K562 (cell line): ENCODE results near the gene CMAS.

ENCODE experiments used
- ESRRA ChIP-seq: fragments of 450-650 bp; IDR thresholded peaks from 2 replicates; pipeline ENCODE4 v1.6.1; 2014; ENCODE audit warnings: low read depth, mild to moderate bottlenecking, moderate library complexity, borderline replicate concordance
- FOXP4 ChIP-seq: sonication (generic); formaldehyde crosslinking; IDR thresholded peaks from 2 replicates; pipeline ENCODE4 v1.8.0; 2022; ENCODE audit warnings: mild to moderate bottlenecking, missing genetic modification reagents, borderline replicate concordance
- GTF2F1 ChIP-seq: IDR thresholded peaks from 2 replicates; pipeline ENCODE4 v1.6.1; 2011; ENCODE audit warnings: low read depth, low read length, improper control_type of control experiment
- NR2C2 ChIP-seq, 2 experiments: fragments of 200-800 bp in 1 of 2; sonication (Bioruptor generic) in 1 of 2; sonication (generic) in 1 of 2; formaldehyde crosslinking in 1 of 2; IDR thresholded peaks; 2 replicates each; pipeline versions ENCODE4 v1.6.1 to v1.8.0; 2016 to 2022; ENCODE audit warnings: mild to moderate bottlenecking in 1 of 2, missing compliant biosample characterization in 1 of 2, missing genetic modification characterization in 1 of 2, missing genetic modification reagents in 1 of 2
- POLR2A ChIP-seq: fragments of 450-650 bp; conservative IDR thresholded peaks from 2 replicates; pipeline ENCODE4 v1.6.1; 2016
- RBFOX2 ChIP-seq: fragments of 200-400 bp; formaldehyde crosslinking; IDR thresholded peaks from 2 replicates; pipeline ENCODE4 v1.6.1; 2017; ENCODE audit warnings: low read depth, mild to moderate bottlenecking, low read length, moderate library complexity
- SETDB1 ChIP-seq: IDR thresholded peaks from one replicate; pipeline ENCODE4 v1.6.1; 2012; ENCODE audit warnings: low read length, control low read depth, inconsistent platforms
- SMAD1 ChIP-seq: fragments of 150-350 bp; IDR thresholded peaks from 2 replicates; pipeline ENCODE4 v1.6.1; 2014; ENCODE audit warnings: low read length, low read depth; ENCODE audit not compliant: partially characterized antibody
- TF ChIP-seq, protein P1 (sequence below), 3 experiments: IDR thresholded peaks in 2 of 3; conservative IDR thresholded peaks in 1 of 3; 2 replicates each; pipeline ENCODE4 v1.5.1; 2011 to 2012; ENCODE audit warnings: low read length in 3 of 3, mild to moderate bottlenecking in 3 of 3, control low read depth in 2 of 3, improper control_type of control experiment in 1 of 3, inconsistent platforms in 1 of 3, low read depth in 1 of 3, mixed read lengths in 1 of 3, moderate library complexity in 1 of 3; ENCODE audit not compliant: insufficient read depth in 2 of 3
- TF ChIP-seq, protein P2 (sequence below): fragments of 450-650 bp; IDR thresholded peaks from 2 replicates; pipeline ENCODE4 v1.7.1; 2018; ENCODE audit warnings: mild to moderate bottlenecking, low read depth; ENCODE audit not compliant: partially characterized antibody

DNA sequence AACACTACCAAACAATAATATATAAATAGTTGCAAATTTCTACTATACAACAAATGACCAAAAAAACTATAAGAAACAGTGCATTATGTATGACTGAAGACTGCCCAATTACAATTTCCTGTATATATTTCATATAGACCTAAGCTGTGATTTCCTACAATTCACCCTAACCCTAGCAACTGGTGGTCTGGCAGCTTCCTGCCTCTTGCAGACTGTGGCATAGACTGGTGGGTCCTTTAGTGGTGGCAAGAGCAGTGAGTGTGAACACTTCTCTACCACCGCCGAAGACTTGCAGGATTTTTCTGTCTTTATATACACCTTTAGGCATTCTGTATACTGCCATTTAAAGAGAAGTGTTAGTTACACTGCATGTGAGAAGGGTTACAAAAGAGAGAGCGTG is 43.6 kb upstream of the CMAS start:
- TF ChIP-seq ESRRA (no peak), GTF2F1 (no peak), RBFOX2 (no peak), POLR2A (no peak), FOXP4 (CRISPR knock-in tag) (no peak), SMAD1 (no peak), NR2C2 (CRISPR knock-in tag; IDR thresholded peaks at IDR 0.05) (no peak), NR2C2 (tag; IDR thresholded peaks at IDR 0.05) (no peak), SETDB1 (no peak)
- TF ChIP-seq, protein P1, sequence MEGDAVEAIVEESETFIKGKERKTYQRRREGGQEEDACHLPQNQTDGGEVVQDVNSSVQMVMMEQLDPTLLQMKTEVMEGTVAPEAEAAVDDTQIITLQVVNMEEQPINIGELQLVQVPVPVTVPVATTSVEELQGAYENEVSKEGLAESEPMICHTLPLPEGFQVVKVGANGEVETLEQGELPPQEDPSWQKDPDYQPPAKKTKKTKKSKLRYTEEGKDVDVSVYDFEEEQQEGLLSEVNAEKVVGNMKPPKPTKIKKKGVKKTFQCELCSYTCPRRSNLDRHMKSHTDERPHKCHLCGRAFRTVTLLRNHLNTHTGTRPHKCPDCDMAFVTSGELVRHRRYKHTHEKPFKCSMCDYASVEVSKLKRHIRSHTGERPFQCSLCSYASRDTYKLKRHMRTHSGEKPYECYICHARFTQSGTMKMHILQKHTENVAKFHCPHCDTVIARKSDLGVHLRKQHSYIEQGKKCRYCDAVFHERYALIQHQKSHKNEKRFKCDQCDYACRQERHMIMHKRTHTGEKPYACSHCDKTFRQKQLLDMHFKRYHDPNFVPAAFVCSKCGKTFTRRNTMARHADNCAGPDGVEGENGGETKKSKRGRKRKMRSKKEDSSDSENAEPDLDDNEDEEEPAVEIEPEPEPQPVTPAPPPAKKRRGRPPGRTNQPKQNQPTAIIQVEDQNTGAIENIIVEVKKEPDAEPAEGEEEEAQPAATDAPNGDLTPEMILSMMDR (IDR thresholded peaks at IDR 0.05 in 2 of 3, conservative IDR thresholded peaks at IDR 0.05 in 1 of 3; ENCODE audit: insufficient read depth in 2 of 3, low read depth in 1 of 3, low read length in 3 of 3), result no peak
- TF ChIP-seq, protein P2, sequence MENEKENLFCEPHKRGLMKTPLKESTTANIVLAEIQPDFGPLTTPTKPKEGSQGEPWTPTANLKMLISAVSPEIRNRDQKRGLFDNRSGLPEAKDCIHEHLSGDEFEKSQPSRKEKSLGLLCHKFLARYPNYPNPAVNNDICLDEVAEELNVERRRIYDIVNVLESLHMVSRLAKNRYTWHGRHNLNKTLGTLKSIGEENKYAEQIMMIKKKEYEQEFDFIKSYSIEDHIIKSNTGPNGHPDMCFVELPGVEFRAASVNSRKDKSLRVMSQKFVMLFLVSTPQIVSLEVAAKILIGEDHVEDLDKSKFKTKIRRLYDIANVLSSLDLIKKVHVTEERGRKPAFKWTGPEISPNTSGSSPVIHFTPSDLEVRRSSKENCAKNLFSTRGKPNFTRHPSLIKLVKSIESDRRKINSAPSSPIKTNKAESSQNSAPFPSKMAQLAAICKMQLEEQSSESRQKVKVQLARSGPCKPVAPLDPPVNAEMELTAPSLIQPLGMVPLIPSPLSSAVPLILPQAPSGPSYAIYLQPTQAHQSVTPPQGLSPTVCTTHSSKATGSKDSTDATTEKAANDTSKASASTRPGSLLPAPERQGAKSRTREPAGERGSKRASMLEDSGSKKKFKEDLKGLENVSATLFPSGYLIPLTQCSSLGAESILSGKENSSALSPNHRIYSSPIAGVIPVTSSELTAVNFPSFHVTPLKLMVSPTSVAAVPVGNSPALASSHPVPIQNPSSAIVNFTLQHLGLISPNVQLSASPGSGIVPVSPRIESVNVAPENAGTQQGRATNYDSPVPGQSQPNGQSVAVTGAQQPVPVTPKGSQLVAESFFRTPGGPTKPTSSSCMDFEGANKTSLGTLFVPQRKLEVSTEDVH, result no peak
